HCT116 (cell line): ENCODE results near the gene RXFP2.

Experiments
- CEBPB ChIP-seq: IDR thresholded peaks from 2 replicates; pipeline ENCODE4 v1.6.1; 2012; ENCODE audit warnings: low read depth
- CTCF ChIP-seq, 3 experiments: fragments of 200-600 bp in 1 of 3; sonication (generic) in 1 of 3; IDR thresholded peaks in 2 of 3; conservative IDR thresholded peaks in 1 of 3; 2 replicates each; pipeline ENCODE4 v1.5.1; 2012 to 2017; ENCODE audit warnings: low read depth in 2 of 3, low read length in 2 of 3, antibody characterized with exemption in 1 of 3, borderline replicate concordance in 1 of 3, control low read depth in 1 of 3, mild to moderate bottlenecking in 1 of 3, mixed read lengths in 1 of 3, mixed run types in 1 of 3, moderate library complexity in 1 of 3; ENCODE audit not compliant: insufficient read depth in 1 of 3
- ELF1 ChIP-seq: IDR thresholded peaks from 2 replicates; pipeline ENCODE4 v1.6.1; 2012; ENCODE audit warnings: low read depth, borderline replicate concordance
- EZH2 ChIP-seq: fragments of 200-600 bp; sonication (generic); IDR thresholded peaks from 2 replicates; pipeline ENCODE4 v1.6.1; 2017; ENCODE audit warnings: antibody characterized with exemption, mixed run types
- EZH2phosphoT487 ChIP-seq: fragments of 200-600 bp; IDR thresholded peaks from 2 replicates; pipeline ENCODE4 v1.6.1; 2018; ENCODE audit warnings: antibody characterized with exemption, borderline replicate concordance
- JUND ChIP-seq: IDR thresholded peaks from 2 replicates; pipeline ENCODE4 v1.6.1; 2012
- POLR2A ChIP-seq: IDR thresholded peaks from 2 replicates; pipeline ENCODE4 v1.7.0; 2011; ENCODE audit warnings: borderline replicate concordance; ENCODE audit not compliant: insufficient read depth, insufficient read length; ENCODE audit errors: extremely low read depth
- POLR2AphosphoS5 ChIP-seq: IDR thresholded peaks from 2 replicates; pipeline ENCODE4 v1.6.1; 2011; ENCODE audit warnings: mild to moderate bottlenecking, low read depth, low read length, moderate library complexity
- RAD21 ChIP-seq: IDR thresholded peaks from 2 replicates; pipeline ENCODE4 v1.6.1; 2012; ENCODE audit warnings: low read depth, mild to moderate bottlenecking
- REST ChIP-seq: IDR thresholded peaks from 2 replicates; pipeline ENCODE4 v1.6.1; 2012; ENCODE audit warnings: low read depth
- TCF7L2 ChIP-seq: IDR thresholded peaks from 2 replicates; pipeline ENCODE4 v1.7.0; 2011; ENCODE audit warnings: borderline replicate concordance, inconsistent platforms; ENCODE audit not compliant: insufficient read depth, insufficient read length; ENCODE audit errors: extremely low read depth
- YY1 ChIP-seq: IDR thresholded peaks from 2 replicates; pipeline ENCODE4 v1.6.1; 2011; ENCODE audit warnings: low read length, low read depth, moderate library complexity, mild to moderate bottlenecking; ENCODE audit not compliant: insufficient replicate concordance; ENCODE audit errors: extremely low read depth
- ZNF274 ChIP-seq: fragments of 200-500 bp; sonication (Bioruptor generic); IDR thresholded peaks from 2 replicates; pipeline ENCODE4 v1.6.1; 2014; ENCODE audit warnings: mild to moderate bottlenecking, low read depth, low read length, inconsistent platforms
- TF ChIP-seq, protein P1 (sequence below): IDR thresholded peaks from 2 replicates; pipeline ENCODE4 v1.6.1; 2012

DNA sequence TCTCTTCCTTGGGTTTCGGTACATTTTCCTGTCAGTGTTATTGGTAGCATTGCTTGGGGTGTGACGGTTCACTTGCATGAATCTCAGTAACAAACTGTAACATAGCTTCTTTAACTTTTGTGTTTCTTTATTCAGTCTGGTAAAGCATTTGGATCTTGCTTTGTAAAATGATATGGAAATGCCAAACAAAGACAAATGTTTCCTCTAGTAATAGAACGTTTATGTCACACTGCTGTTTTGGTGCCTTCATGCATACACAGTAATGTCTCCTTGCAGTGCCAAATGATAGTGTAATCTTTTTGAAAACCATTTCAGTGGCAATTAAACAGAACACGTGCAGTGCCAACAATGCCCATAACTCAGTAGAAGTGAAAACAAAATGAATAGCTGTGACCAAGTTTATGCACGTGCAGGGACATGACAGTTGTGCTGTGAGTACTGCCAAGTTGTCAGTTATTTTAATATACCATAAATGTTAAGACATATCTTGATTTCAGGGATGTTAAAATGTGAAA lies 110.8 kb downstream of the RXFP2 start:
- TF ChIP-seq CTCF (IDR thresholded peaks at IDR 0.05 in 2 of 3, conservative IDR thresholded peaks at IDR 0.05 in 1 of 3; ENCODE audit: borderline replicate concordance in 1 of 3, insufficient read depth in 1 of 3, low read depth in 2 of 3, low read length in 2 of 3), result no peak
- no peak for TF ChIP-seq ELF1
- TF ChIP-seq ZNF274, result no peak
- TF ChIP-seq POLR2A, result no peak
- TF ChIP-seq CEBPB, result no peak
- no peak for TF ChIP-seq RAD21
- no peak for TF ChIP-seq EZH2
- no peak for TF ChIP-seq POLR2AphosphoS5
- TF ChIP-seq REST, result no peak
- TF ChIP-seq TCF7L2, result no peak
- TF ChIP-seq, protein P1, sequence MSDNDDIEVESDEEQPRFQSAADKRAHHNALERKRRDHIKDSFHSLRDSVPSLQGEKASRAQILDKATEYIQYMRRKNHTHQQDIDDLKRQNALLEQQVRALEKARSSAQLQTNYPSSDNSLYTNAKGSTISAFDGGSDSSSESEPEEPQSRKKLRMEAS, result no peak
- TF ChIP-seq YY1, result no peak
- no peak for TF ChIP-seq JUND
- no peak for TF ChIP-seq EZH2phosphoT487
